ENCODE results near the gene ZNF778.
"Not testable (repeated sequence)": the region's sequence is repeated elsewhere in the genome, so short reads cannot be mapped to it uniquely, and the experiment has no call there.

ZNF778 gene

DNA sequence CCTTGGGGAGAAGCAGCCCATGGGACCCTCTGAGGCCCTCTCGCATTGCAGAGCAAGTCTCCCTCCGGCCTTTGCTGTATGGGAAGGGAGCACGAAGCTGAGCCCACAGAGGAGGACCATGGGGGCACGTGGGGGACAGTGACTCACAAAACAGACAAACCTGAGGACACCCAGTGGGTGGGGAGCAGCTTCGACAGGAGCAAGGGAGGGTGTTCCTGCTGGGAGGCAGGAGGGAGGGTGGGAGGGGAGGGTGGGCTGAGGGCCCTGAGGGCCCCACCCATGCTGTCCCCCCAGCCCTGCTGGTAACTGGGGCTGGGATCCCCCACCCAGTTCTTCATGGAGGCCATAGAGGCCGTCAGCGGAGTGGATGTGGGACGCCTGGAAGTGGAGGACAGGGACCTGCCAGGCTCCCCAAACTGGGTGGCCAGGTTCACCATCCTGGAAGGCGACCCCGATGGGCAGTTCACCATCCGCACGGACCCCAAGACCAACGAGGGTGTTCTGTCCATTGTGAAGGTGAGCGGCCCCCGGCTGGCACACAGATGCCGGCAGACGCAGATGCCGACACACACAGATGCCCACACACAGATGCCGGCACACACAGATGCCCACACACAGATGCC lies 29.6 kb upstream of the ZNF778 start:
- no peaks in the 10 kb centered on the region for H3K9me3 Mint-ChIP-seq
- ATAC-seq (no peak), DNase-seq (no peak)
- no peak overlapping the region for H3K27ac Mint-ChIP-seq
- H3K4me1 Mint-ChIP-seq, result no peaks in the 10 kb centered on the region
- no peaks in the 10 kb centered on the region for H3K36me3 Mint-ChIP-seq (ENCODE audit: low read depth)
- H3K27me3 Mint-ChIP-seq, result no peaks in the 10 kb centered on the region
- no peak overlapping the region for H3K4me3 Mint-ChIP-seq

DNA sequence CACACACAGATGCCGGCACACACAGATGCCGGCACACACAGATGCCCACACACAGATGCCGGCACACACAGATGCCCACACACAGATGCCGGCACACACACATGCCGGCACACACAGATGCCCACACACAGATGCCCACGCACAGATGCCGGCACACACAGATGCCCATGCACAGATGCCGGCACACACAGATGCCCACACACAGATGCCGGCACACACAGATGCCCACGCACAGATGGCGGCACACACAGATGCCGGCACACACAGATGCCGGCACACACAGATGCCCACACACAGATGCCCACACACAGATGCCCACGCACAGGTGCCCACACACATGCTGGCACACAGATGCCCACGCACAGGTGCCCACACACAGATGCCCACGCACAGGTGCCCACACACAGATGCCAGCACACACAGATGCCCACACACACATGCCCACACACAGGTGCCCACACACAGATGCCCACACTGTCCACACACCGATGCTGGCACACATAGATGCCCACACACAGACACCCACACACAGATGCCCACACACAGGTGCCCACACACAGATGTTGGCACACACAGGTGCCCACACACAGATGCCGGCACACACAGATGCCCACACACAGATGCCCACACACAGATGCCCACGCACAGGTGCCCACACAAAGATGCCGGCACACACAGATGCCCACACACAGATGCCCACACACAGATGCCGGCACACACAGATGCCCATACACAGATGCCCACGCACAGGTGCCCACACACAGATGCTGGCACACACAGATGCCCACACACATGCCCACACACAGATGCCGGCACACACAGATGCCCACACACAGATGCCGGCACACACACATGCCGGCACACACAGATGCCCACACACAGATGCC lies 28.8 kb upstream of the ZNF778 start:
- DNase-seq; H3K4me1 Mint-ChIP-seq; H3K27me3 Mint-ChIP-seq; H3K36me3 Mint-ChIP-seq (ENCODE audit: low read depth); H3K27ac Mint-ChIP-seq; H3K4me3 Mint-ChIP-seq; ATAC-seq; H3K9me3 Mint-ChIP-seq: not testable (repeated sequence)

GRCh38 chr16:89189358-89190025 lies 28.0 kb upstream of the ZNF778 start:
- no peak overlapping the region for H3K4me3 Mint-ChIP-seq
- DNase-seq, result no peak
- no peak for ATAC-seq

GRCh38 chr16:89190150-89190958 lies 27.1 kb upstream of the ZNF778 start:
- no peaks in the 10 kb centered on the region for H3K4me1 Mint-ChIP-seq
- no peaks in the 10 kb centered on the region for H3K9me3 Mint-ChIP-seq
- DNase-seq, result no peak
- H3K27ac Mint-ChIP-seq, result no peak overlapping the region
- H3K4me3 Mint-ChIP-seq, result no peak overlapping the region
- no peaks in the 10 kb centered on the region for H3K27me3 Mint-ChIP-seq
- H3K36me3 Mint-ChIP-seq (ENCODE audit: low read depth), result no peaks in the 10 kb centered on the region
- ATAC-seq, result no peak

More at GRCh38 chr16:89189358-89190025, 28.0 kb upstream of the ZNF778 start:
- H3K36me3 Mint-ChIP-seq (ENCODE audit: low read depth), result no peaks in the 10 kb centered on the region
- no peaks in the 10 kb centered on the region for H3K27me3 Mint-ChIP-seq
- no peaks in the 10 kb centered on the region for H3K9me3 Mint-ChIP-seq
- no peaks in the 10 kb centered on the region for H3K4me1 Mint-ChIP-seq
- H3K27ac Mint-ChIP-seq, result no peak overlapping the region

GRCh38 chr16:89191033-89191900 lies 26.2 kb upstream of the ZNF778 start:
- ATAC-seq, result no peak
- Mint-ChIP-seq H3K9me3 (no peaks in the 10 kb centered on the region), H3K4me1 (no peaks in the 10 kb centered on the region), H3K36me3 (ENCODE audit: low read depth) (no peaks in the 10 kb centered on the region), H3K4me3 (no peak overlapping the region), H3K27me3 (no peaks in the 10 kb centered on the region), H3K27ac (no peak overlapping the region)
- DNase-seq, result no peak

- no peak for ATAC-seq
- Mint-ChIP-seq H3K4me3 (no peak overlapping the region), H3K27ac (no peak overlapping the region), H3K27me3 (no peaks in the 10 kb centered on the region), H3K9me3 (no peaks in the 10 kb centered on the region), H3K36me3 (ENCODE audit: low read depth) (no peaks in the 10 kb centered on the region), H3K4me1 (no peaks in the 10 kb centered on the region)
- DNase-seq, result no peak
Measured at GRCh38 chr16:89191901-89192185, 25.7 kb upstream of the ZNF778 start.

- ATAC-seq (peak; percentile 22), DNase-seq (peak; percentile 44)
- H3K9me3 Mint-ChIP-seq; H3K27me3 Mint-ChIP-seq; H3K27ac Mint-ChIP-seq; H3K4me1 Mint-ChIP-seq; H3K4me3 Mint-ChIP-seq; H3K36me3 Mint-ChIP-seq (ENCODE audit: low read depth): not testable (repeated sequence)
Measured at GRCh38 chr16:89192186-89192955, 25.1 kb upstream of the ZNF778 start.

DNA sequence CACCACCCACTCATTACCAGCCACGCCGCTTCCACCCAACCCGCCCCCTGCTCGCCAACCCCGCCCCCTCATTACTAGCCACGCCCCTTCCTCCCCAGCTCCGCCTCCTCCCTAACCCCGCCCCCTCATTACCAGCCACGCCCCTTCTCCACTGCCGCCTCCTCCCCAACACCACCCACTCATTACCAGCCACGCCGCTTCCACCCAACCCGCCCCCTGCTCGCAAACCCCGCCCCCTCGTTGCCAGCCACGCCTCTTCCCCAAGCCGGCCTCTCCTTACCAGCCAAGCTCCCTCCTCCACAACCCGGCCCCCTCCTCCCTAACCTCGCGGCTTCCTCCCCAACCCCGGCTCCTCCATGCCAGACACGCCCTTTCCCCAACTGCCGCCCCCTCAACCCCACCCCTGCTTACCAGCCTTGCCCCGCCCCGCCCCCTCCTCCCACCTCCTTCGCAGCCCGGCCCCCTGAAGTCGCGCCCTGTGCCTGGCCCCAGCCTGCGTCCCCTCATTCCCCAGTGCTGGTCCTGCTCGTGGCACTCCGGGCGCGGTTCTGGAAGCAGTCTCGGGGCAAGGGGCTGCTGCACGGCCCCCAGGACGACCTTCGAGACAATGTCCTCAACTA lies 24.4 kb upstream of the ZNF778 start:
- Mint-ChIP-seq H3K27ac (no peak overlapping the region), H3K4me3 (no peak overlapping the region)
- peak; percentile 61 for DNase-seq

DNA sequence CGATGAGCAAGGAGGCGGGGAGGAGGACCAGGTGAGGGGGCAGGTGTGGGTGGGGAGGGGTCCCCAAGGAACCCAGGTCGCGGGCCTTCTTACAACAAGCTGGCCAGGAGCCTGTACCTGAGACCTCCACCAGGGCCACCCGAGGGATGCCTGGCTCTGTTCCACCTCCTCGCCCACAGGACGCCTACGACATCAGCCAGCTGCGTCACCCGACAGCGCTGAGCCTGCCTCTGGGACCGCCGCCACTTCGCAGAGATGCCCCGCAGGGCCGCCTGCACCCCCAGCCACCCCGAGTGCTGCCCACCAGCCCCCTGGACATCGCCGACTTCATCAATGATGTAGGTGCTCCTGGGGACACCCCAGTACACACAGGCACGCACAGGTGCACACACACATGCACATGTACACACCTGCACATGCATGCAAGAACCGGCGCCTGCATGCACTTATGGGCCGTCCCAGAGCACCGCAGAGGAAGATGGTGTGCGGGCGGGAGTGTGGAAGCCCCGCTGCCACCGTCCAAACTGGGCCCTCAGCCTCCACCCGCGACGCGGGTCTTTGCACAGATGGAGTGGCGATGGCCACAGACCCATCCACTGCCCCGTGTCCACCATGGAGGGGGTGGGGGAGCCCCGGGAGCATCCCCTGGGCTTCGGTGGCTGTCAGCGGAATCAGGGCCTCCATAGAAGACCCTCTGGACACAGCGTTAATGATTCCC lies 23.8 kb upstream of the ZNF778 start:
- Mint-ChIP-seq H3K9me3 (no peaks in the 10 kb centered on the region), H3K4me1 (no peaks in the 10 kb centered on the region), H3K27me3 (peaks cover under 1% of the 10 kb centered on the region), H3K36me3 (ENCODE audit: low read depth) (no peaks in the 10 kb centered on the region), H3K4me3 (no peak overlapping the region), H3K27ac (no peak overlapping the region)
- ATAC-seq (no peak), DNase-seq (no peak)

More for the DNA sequence above, 24.4 kb upstream of the ZNF778 start:
- no peaks in the 10 kb centered on the region for H3K9me3 Mint-ChIP-seq
- no peaks in the 10 kb centered on the region for H3K27me3 Mint-ChIP-seq
- no peak for ATAC-seq
- no peaks in the 10 kb centered on the region for H3K36me3 Mint-ChIP-seq (ENCODE audit: low read depth)
- no peaks in the 10 kb centered on the region for H3K4me1 Mint-ChIP-seq

DNA sequence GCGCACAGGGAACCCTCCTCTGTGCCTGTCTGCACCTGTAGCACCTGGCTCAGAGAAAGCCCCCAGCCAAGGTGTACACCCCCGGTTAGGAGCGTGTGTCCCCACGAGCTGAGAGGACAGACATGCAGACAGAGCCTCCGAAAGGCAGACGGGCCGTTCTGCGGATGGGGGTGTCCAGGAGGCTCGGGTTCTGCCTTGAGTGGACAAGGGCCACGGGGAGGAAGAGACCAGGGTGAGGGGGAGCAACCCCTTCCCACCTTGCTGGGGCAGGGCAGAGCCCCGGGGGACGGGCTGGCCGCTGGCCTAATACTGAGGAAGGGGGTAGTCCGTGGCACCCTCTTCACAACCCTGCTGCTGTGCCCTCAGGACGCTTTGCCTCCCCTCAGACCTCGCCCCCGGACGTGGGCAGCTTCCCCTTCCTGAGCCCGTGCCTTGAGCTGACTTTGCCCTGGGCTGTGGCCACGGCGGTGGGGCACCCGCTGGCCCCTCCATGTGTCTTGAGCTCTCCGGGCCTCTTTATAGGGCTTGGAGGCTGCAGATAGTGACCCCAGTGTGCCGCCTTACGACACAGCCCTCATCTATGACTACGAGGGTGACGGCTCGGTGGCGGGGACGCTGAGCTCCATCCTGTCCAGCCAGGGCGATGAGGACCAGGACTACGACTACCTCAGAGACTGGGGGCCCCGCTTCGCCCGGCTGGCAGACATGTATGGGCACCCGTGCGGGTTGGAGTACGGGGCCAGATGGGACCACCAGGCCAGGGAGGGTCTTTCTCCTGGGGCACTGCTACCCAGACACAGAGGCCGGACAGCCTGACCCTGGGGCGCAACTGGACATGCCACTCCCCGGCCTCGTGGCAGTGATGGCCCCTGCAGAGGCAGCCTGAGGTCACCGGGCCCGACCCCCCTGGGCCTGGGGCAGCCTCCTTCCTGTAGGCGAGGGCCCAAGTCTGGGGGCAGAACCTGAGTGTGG lies 22.9 kb upstream of the ZNF778 start:
- no peak overlapping the region for H3K4me3 Mint-ChIP-seq
- H3K4me1 Mint-ChIP-seq, result no peaks in the 10 kb centered on the region
- no peaks in the 10 kb centered on the region for H3K9me3 Mint-ChIP-seq
- H3K27ac Mint-ChIP-seq, result no peak overlapping the region
- ATAC-seq (no peak), DNase-seq (no peak)
- peaks cover 2% of the 10 kb centered on the region for H3K27me3 Mint-ChIP-seq
- H3K36me3 Mint-ChIP-seq (ENCODE audit: low read depth), result no peaks in the 10 kb centered on the region

GRCh38 chr16:89195521-89196171 lies 21.9 kb upstream of the ZNF778 start:
- Mint-ChIP-seq H3K9me3 (no peaks in the 10 kb centered on the region), H3K27ac (no peak overlapping the region), H3K4me1 (peaks cover 6% of the 10 kb centered on the region), H3K27me3 (peaks cover 10% of the 10 kb centered on the region), H3K4me3 (no peak overlapping the region), H3K36me3 (ENCODE audit: low read depth) (no peaks in the 10 kb centered on the region)
- DNase-seq, result no peak
- ATAC-seq, result no peak

Data from activated naive CD8-positive, alpha-beta T cell treated with anti-CD3 and anti-CD28 coated beads, Interleukin-2, amount 50 U/mL, for 24 hours (primary cell).